Smooth muscle cell (in vitro differentiated cells): ENCODE data around the gene DAP. TPM values are rescaled to one million over a fixed set of nuclear protein-coding genes. Genes with fewer than 3 reads are reported as not detected.
A peak's percentile ranks its signal among the peaks of the same experiment; 100 is the strongest.

Experiments
- DNase-seq: peaks from one replicate; lab custom pipeline; 2025; ENCODE audit not compliant: unreplicated experiment; lab: John Stamatoyannopoulos, UW
- H2AFZ ChIP-seq: fragments of 200-600 bp; sonication (generic); 2 replicates; pipeline ENCODE4 v1.6.0; 2016; ENCODE audit warnings: antibody characterized with exemption, low read depth, mild to moderate bottlenecking
- H3F3A ChIP-seq: fragments of 200-600 bp; sonication (generic); 2 replicates; pipeline ENCODE4 v1.6.0; 2017; ENCODE audit warnings: antibody characterized with exemption, low read depth
- H3K27ac ChIP-seq: fragments of 200-600 bp; sonication (generic); 2 replicates; pipeline ENCODE4 v1.5.1; 2016; ENCODE audit warnings: low read depth, mild to moderate bottlenecking
- H3K27me3 ChIP-seq: fragments of 200-600 bp; sonication (generic); 2 replicates; pipeline ENCODE4 v1.6.1; 2016; ENCODE audit warnings: low read depth, mild to moderate bottlenecking
- H3K36me3 ChIP-seq: fragments of 200-600 bp; sonication (generic); 2 replicates; pipeline ENCODE4 v1.5.1; 2016; ENCODE audit warnings: low read depth
- H3K4me1 ChIP-seq: fragments of 200-600 bp; sonication (generic); 2 replicates; pipeline ENCODE4 v1.5.1; 2016; ENCODE audit warnings: low read depth
- H3K4me2 ChIP-seq: fragments of 200-600 bp; sonication (generic); 2 replicates; pipeline ENCODE4 v1.6.0; 2016; ENCODE audit warnings: mild to moderate bottlenecking
- H3K4me3 ChIP-seq: fragments of 200-600 bp; sonication (generic); 2 replicates; pipeline ENCODE4 v1.5.1; 2016; ENCODE audit warnings: mild to moderate bottlenecking
- H3K79me2 ChIP-seq: fragments of 200-600 bp; sonication (generic); 2 replicates; pipeline ENCODE4 v1.6.0; 2016; ENCODE audit warnings: low read depth, mild to moderate bottlenecking
- H3K9ac ChIP-seq: fragments of 200-600 bp; sonication (generic); 2 replicates; pipeline ENCODE4 v1.6.0; 2016; ENCODE audit warnings: low read depth
- H3K9me3 ChIP-seq: fragments of 200-600 bp; sonication (generic); replicated peaks from 2 replicates; pipeline ENCODE4 v1.5.1; 2016; ENCODE audit warnings: low read depth
- H4K20me1 ChIP-seq: fragments of 200-600 bp; sonication (generic); 2 replicates; pipeline ENCODE4 v1.6.0; 2016; ENCODE audit warnings: low read depth
- CTCF ChIP-seq: fragments of 200-600 bp; sonication (generic); IDR thresholded peaks from 2 replicates; pipeline ENCODE4 v1.5.1; 2017; ENCODE audit warnings: borderline replicate concordance, mild to moderate bottlenecking, antibody characterized with exemption; ENCODE audit not compliant: insufficient read depth, poor library complexity, severe bottlenecking
- WGBS: methylation state at CpG from one replicate; pipeline ENCODE4 v1.1.7; 2016; ENCODE audit warnings: low lambda C conversion rate; 5-methylcytosine and 5-hydroxymethylcytosine counted together
- polyA plus RNA-seq: library from polyadenylated mRNA; unstranded; fragments of >200 nt; fragmentation: Nextera tagmentation; extraction: Ambion mirVana; gene quantifications from 2 replicates; pipeline ENCODE4 v1.2.1, GENCODE V29; 2016
- total RNA-seq: library from RNA; depleted of rRNA; stranded (reverse); fragments of >200 nt; gene quantifications from 2 replicates; pipeline ENCODE4 v1.2.3, GENCODE V29; 2014

DAP gene
- total and polyA plus RNA-seq, 2 experiments from 2014 or later: 52.3 to 190 TPM

GRCh38 chr5:10705747-10706146 lies 55.3 kb downstream of the DAP start:
- no peaks in the 10 kb centered on the region for H3K9me3 ChIP-seq
- H4K20me1 ChIP-seq: peaks cover 99% of the 10 kb centered on the region
- TF ChIP-seq CTCF: no peak
- no peak overlapping the region for H2AFZ ChIP-seq
- 72% methylated on average over 2 of the region's 2 CpGs for WGBS
- H3K4me3 ChIP-seq: no peak overlapping the region
- no peaks in the 10 kb centered on the region for H3K4me1 ChIP-seq
- H3F3A ChIP-seq: peaks cover 25% of the 10 kb centered on the region
- no peak for DNase-seq
- H3K27ac ChIP-seq: peak overlapping the region; percentile 89
- H3K79me2 ChIP-seq: peaks cover 11% of the 10 kb centered on the region
- H3K27me3 ChIP-seq: no peaks in the 10 kb centered on the region
- no peaks in the 10 kb centered on the region for H3K36me3 ChIP-seq
- H3K4me2 ChIP-seq: no peak overlapping the region
- H3K9ac ChIP-seq: no peak overlapping the region

GRCh38 chr5:10704949-10705621 lies 55.9 kb downstream of the DAP start:
- no peak for DNase-seq
- H4K20me1 ChIP-seq: peaks cover 99% of the 10 kb centered on the region
- TF ChIP-seq CTCF: no peak
- peak overlapping the region; percentile 89 for H3K27ac ChIP-seq
- H3K4me2 ChIP-seq: no peak overlapping the region
- H3F3A ChIP-seq: peaks cover 25% of the 10 kb centered on the region
- H3K9ac ChIP-seq: no peak overlapping the region
- no peaks in the 10 kb centered on the region for H3K4me1 ChIP-seq
- H3K36me3 ChIP-seq: no peaks in the 10 kb centered on the region
- H2AFZ ChIP-seq: no peak overlapping the region
- peaks cover 8% of the 10 kb centered on the region for H3K79me2 ChIP-seq
- H3K9me3 ChIP-seq: no peaks in the 10 kb centered on the region
- 75% methylated on average over 10 of the region's 10 CpGs for WGBS
- H3K4me3 ChIP-seq: no peak overlapping the region
- no peaks in the 10 kb centered on the region for H3K27me3 ChIP-seq

- H3K4me1 ChIP-seq: no peaks in the 10 kb centered on the region
- H3K4me2 ChIP-seq: peak overlapping the region; percentile 73
- peaks cover 21% of the 10 kb centered on the region for H3K79me2 ChIP-seq
- peaks cover 25% of the 10 kb centered on the region for H3F3A ChIP-seq
- H3K9ac ChIP-seq: no peak overlapping the region
- H3K36me3 ChIP-seq: no peaks in the 10 kb centered on the region
- H3K4me3 ChIP-seq: no peak overlapping the region
- H2AFZ ChIP-seq: no peak overlapping the region
- no peaks in the 10 kb centered on the region for H3K9me3 ChIP-seq
- no peaks in the 10 kb centered on the region for H3K27me3 ChIP-seq
- peak overlapping the region; percentile 89 for H3K27ac ChIP-seq
- peaks cover 99% of the 10 kb centered on the region for H4K20me1 ChIP-seq
- WGBS: 94% methylated on average over 5 of the region's 5 CpGs
- TF ChIP-seq CTCF: no peak
- DNase-seq: no peak
Measured at GRCh38 chr5:10703676-10704075, 57.4 kb downstream of the DAP start.
